ENCODE measurements around the gene SLC7A6. TPM values are rescaled to one million over a fixed set of nuclear protein-coding genes. Genes with fewer than 3 reads are reported as not detected.

SLC7A6 gene
- total RNA-seq, 1 donor from 2014 or later: 50.7 TPM

DNA sequence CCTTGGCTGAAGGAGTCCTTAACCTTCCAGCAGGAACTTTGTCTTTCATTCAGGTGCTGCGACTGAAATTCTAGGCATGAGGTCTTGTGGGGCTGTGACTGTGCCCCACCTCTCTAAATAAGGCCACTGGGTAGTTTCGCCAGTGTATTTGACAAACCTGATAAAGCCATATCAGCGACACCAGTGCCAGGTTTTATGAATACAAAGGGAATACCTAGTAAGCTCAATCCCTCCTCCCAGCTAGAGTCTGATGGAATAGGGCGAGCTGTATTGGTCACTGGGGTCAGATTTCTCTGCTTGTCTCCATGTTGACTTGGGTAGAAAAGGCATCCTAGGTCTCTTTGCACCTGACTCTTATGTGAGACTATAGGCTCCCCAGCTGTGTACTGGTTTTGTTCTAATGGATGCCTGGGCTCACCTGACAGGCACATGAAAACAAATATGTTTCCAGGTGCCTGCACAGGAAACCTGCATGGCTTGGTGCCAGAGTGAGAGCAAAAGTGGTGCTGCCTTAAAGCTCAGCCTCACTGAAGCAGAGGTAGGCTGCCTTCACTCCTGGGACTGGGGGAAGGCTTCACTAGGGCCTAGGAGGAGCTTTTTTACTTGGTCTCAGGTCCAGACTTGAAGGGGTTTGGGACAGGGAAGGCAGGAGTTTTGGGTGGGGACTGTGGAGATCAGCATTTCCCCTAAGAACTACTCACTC, 8.3 kb downstream of the SLC7A6 start:
- no peaks in the 10 kb centered on the region for H3K27me3 Mint-ChIP-seq (ENCODE audit: unreplicated experiment)
- peaks cover 5% of the 10 kb centered on the region for H3K36me3 Mint-ChIP-seq (ENCODE audit: unreplicated experiment)
- H3K9me3 Mint-ChIP-seq (ENCODE audit: unreplicated experiment): no peaks in the 10 kb centered on the region
- H3K4me1 Mint-ChIP-seq (ENCODE audit: unreplicated experiment): peaks cover 12% of the 10 kb centered on the region
- H3K27ac Mint-ChIP-seq (ENCODE audit: unreplicated experiment): no peak overlapping the region
- TF ChIP-seq, protein P1, sequence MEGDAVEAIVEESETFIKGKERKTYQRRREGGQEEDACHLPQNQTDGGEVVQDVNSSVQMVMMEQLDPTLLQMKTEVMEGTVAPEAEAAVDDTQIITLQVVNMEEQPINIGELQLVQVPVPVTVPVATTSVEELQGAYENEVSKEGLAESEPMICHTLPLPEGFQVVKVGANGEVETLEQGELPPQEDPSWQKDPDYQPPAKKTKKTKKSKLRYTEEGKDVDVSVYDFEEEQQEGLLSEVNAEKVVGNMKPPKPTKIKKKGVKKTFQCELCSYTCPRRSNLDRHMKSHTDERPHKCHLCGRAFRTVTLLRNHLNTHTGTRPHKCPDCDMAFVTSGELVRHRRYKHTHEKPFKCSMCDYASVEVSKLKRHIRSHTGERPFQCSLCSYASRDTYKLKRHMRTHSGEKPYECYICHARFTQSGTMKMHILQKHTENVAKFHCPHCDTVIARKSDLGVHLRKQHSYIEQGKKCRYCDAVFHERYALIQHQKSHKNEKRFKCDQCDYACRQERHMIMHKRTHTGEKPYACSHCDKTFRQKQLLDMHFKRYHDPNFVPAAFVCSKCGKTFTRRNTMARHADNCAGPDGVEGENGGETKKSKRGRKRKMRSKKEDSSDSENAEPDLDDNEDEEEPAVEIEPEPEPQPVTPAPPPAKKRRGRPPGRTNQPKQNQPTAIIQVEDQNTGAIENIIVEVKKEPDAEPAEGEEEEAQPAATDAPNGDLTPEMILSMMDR (IDR thresholded peaks at IDR 0.05): no peak
- no peak for DNase-seq (ENCODE audit: extremely low spot score, unreplicated experiment)
- no peak overlapping the region for H3K4me3 Mint-ChIP-seq (ENCODE audit: unreplicated experiment)

DNA sequence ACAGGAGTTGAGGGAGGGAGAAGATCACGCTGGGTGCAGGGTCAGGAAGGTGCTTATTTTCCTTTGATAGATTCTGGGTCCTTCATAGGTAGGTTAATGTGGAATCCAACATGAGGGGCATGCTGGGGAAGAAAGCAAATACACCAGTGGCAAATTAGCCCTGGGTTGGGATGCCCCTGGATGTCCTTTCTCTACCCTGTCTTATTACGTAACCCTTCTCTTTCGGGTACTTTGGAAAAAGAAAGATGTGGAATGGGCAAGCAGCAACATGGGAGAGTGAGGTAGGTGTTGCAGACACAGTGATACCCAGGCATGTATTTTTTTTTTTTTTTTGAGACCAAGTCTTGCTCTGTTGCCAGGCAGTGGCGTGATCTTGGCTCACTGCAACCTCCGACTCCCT, 9.1 kb downstream of the SLC7A6 start:
- Mint-ChIP-seq H3K9me3 (ENCODE audit: unreplicated experiment) (no peaks in the 10 kb centered on the region), H3K27ac (ENCODE audit: unreplicated experiment) (no peak overlapping the region), H3K27me3 (ENCODE audit: unreplicated experiment) (no peaks in the 10 kb centered on the region), H3K4me3 (ENCODE audit: unreplicated experiment) (no peak overlapping the region), H3K4me1 (ENCODE audit: unreplicated experiment) (peaks cover 9% of the 10 kb centered on the region), H3K36me3 (ENCODE audit: unreplicated experiment) (peaks cover 7% of the 10 kb centered on the region)
- TF ChIP-seq, protein P1 (IDR thresholded peaks at IDR 0.05): no peak
- DNase-seq (ENCODE audit: extremely low spot score, unreplicated experiment): no peak

DNA sequence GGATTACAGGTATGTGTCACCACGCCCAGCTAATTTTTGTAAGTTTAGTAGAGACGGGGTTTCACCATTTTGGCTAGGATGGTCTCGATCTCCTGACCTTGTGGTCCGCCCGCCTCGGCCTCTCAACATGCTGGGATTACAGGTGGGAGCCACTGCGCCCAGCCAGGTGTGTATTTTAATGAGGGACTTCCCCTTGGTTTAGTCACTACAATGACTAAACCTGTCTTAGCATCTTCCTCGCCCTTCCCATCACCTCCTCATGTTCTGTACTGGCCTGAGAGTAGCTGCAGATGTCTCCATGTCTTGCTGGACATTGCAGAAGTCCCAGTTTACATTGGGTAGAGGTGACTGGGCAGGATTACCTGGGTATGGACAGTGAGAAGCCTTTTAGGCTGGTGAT, 9.6 kb downstream of the SLC7A6 start:
- TF ChIP-seq, protein P1 (IDR thresholded peaks at IDR 0.05): no peak
- Mint-ChIP-seq H3K27ac (ENCODE audit: unreplicated experiment) (no peak overlapping the region), H3K27me3 (ENCODE audit: unreplicated experiment) (no peaks in the 10 kb centered on the region), H3K4me3 (ENCODE audit: unreplicated experiment) (no peak overlapping the region), H3K9me3 (ENCODE audit: unreplicated experiment) (no peaks in the 10 kb centered on the region), H3K36me3 (ENCODE audit: unreplicated experiment) (peaks cover 7% of the 10 kb centered on the region), H3K4me1 (ENCODE audit: unreplicated experiment) (peaks cover 8% of the 10 kb centered on the region)
- DNase-seq (ENCODE audit: extremely low spot score, unreplicated experiment): no peak

- Mint-ChIP-seq H3K36me3 (ENCODE audit: unreplicated experiment) (peaks cover 11% of the 10 kb centered on the region), H3K4me3 (ENCODE audit: unreplicated experiment) (no peak overlapping the region), H3K9me3 (ENCODE audit: unreplicated experiment) (no peaks in the 10 kb centered on the region), H3K27ac (ENCODE audit: unreplicated experiment) (no peak overlapping the region), H3K27me3 (ENCODE audit: unreplicated experiment) (no peaks in the 10 kb centered on the region), H3K4me1 (ENCODE audit: unreplicated experiment) (peaks cover 5% of the 10 kb centered on the region)
- DNase-seq (ENCODE audit: extremely low spot score, unreplicated experiment): no peak
- TF ChIP-seq, protein P1 (IDR thresholded peaks at IDR 0.05): no peak
These were observed 10.1 kb downstream of the SLC7A6 start for GRCh38 chr16:68274441-68274840.

GRCh38 chr16:68275611-68276191, 11.4 kb downstream of the SLC7A6 start:
- Mint-ChIP-seq H3K9me3 (ENCODE audit: unreplicated experiment) (no peaks in the 10 kb centered on the region), H3K27me3 (ENCODE audit: unreplicated experiment) (no peaks in the 10 kb centered on the region), H3K36me3 (ENCODE audit: unreplicated experiment) (peaks cover 15% of the 10 kb centered on the region), H3K4me1 (ENCODE audit: unreplicated experiment) (peaks cover 3% of the 10 kb centered on the region), H3K4me3 (ENCODE audit: unreplicated experiment) (no peak overlapping the region), H3K27ac (ENCODE audit: unreplicated experiment) (peak overlapping the region; percentile 14)
- TF ChIP-seq, protein P1 (IDR thresholded peaks at IDR 0.05): no peak
- DNase-seq (ENCODE audit: extremely low spot score, unreplicated experiment): no peak
